ENCODE results near the gene ZBTB48.

Gene ZBTB48

GRCh38 chr1:6612641-6613360 is 33.0 kb downstream of the ZBTB48 start:
- Histone ChIP-seq H3K9me3 (replicated peaks; ENCODE audit: insufficient read depth, low read length) (no peaks in the 10 kb centered on the region), H3K4me2 (ENCODE audit: low read depth, low read length) (peak overlapping the region; percentile 93), H3K9me2 (replicated peaks; ENCODE audit: insufficient read depth, low read length) (no peaks in the 10 kb centered on the region), H3K9ac (ENCODE audit: low read length) (peak overlapping the region; percentile 66), H3F3A (ENCODE audit: insufficient read depth, low read length) (peaks cover 8% of the 10 kb centered on the region), H3K4me3 (ENCODE audit: low read length) (peak overlapping the region; percentile 78), H3K4me1 (ENCODE audit: low read length) (peaks cover 4% of the 10 kb centered on the region; the same call in 1 of the 2 replicates), H3K27me3 (replicated peaks; ENCODE audit: insufficient read depth, low read length) (no peaks in the 10 kb centered on the region), H3K36me3 (replicated peaks; ENCODE audit: insufficient read depth, low read length) (no peaks in the 10 kb centered on the region), H2AFZ (ENCODE audit: low read length) (peak overlapping the region; percentile 85), H3K27ac (ENCODE audit: low read length) (peak overlapping the region; percentile 59; the same call in 1 of the 2 replicates), H3K79me2 (ENCODE audit: low read length) (peaks cover 35% of the 10 kb centered on the region), H4K20me1 (ENCODE audit: insufficient read depth, low read length) (no peaks in the 10 kb centered on the region)
- peak; percentile 51 for DNase-seq
- TF ChIP-seq EZH2phosphoT487 (IDR thresholded peaks at IDR 0.05; ENCODE audit: low read length) = no peak
- TF ChIP-seq EZH2 (optimal IDR thresholded peaks at IDR 0.05; ENCODE audit: low read depth, low read length) = no peak
- TF ChIP-seq CTCF (IDR thresholded peaks at IDR 0.05; ENCODE audit: low read length) = no peak

GRCh38 chr1:6613361-6614018 is 33.7 kb downstream of the ZBTB48 start, which contains the start of gene PHF13:
PHF13 (plus strand) TSS chr1:6613731; CDS start chr1:6614067, 336 bp downstream.
- no peak for TF ChIP-seq CTCF (IDR thresholded peaks at IDR 0.05; ENCODE audit: low read length)
- no peak for TF ChIP-seq EZH2 (optimal IDR thresholded peaks at IDR 0.05; ENCODE audit: low read depth, low read length)
- no peak for TF ChIP-seq EZH2phosphoT487 (IDR thresholded peaks at IDR 0.05; ENCODE audit: low read length)
- Histone ChIP-seq H3K79me2 (ENCODE audit: low read length) (peaks cover 42% of the 10 kb centered on the region), H3K27ac (ENCODE audit: low read length) (peak within 1 kb of the TSS; percentile 59; the same call in 1 of the 2 replicates), H3K4me1 (ENCODE audit: low read length) (peaks cover 4% of the 10 kb centered on the region; the same call in 1 of the 2 replicates), H3K27me3 (replicated peaks; ENCODE audit: insufficient read depth, low read length) (no peaks in the 10 kb centered on the region), H3K4me2 (ENCODE audit: low read depth, low read length) (peak within 1 kb of the TSS; percentile 93), H3F3A (ENCODE audit: insufficient read depth, low read length) (peaks cover 8% of the 10 kb centered on the region), H3K9me2 (replicated peaks; ENCODE audit: insufficient read depth, low read length) (no peaks in the 10 kb centered on the region), H3K4me3 (ENCODE audit: low read length) (peak within 1 kb of the TSS; percentile 78), H3K36me3 (replicated peaks; ENCODE audit: insufficient read depth, low read length) (no peaks in the 10 kb centered on the region), H2AFZ (ENCODE audit: low read length) (peak within 1 kb of the TSS; percentile 85), H4K20me1 (ENCODE audit: insufficient read depth, low read length) (no peaks in the 10 kb centered on the region), H3K9me3 (replicated peaks; ENCODE audit: insufficient read depth, low read length) (no peaks in the 10 kb centered on the region), H3K9ac (ENCODE audit: low read length) (peak within 1 kb of the TSS; percentile 84)
- DNase-seq = peak; percentile 99

GRCh38 chr1:6614019-6614928 is 34.5 kb downstream of the ZBTB48 start:
- no peaks in the 10 kb centered on the region for H4K20me1 ChIP-seq (ENCODE audit: insufficient read depth, low read length)
- H3K79me2 ChIP-seq (ENCODE audit: low read length) = peaks cover 48% of the 10 kb centered on the region
- TF ChIP-seq EZH2phosphoT487 (IDR thresholded peaks at IDR 0.05; ENCODE audit: low read length) (no peak), EZH2 (optimal IDR thresholded peaks at IDR 0.05; ENCODE audit: low read depth, low read length) (no peak), CTCF (IDR thresholded peaks at IDR 0.05; ENCODE audit: low read length) (no peak)
- peaks cover 8% of the 10 kb centered on the region for H3F3A ChIP-seq (ENCODE audit: insufficient read depth, low read length)
- H3K9me3 ChIP-seq (replicated peaks; ENCODE audit: insufficient read depth, low read length) = no peaks in the 10 kb centered on the region
- peak; percentile 22 for DNase-seq
- no peaks in the 10 kb centered on the region for H3K9me2 ChIP-seq (replicated peaks; ENCODE audit: insufficient read depth, low read length)
- H3K4me2 ChIP-seq (ENCODE audit: low read depth, low read length) = peak overlapping the region; percentile 37; the same call in 1 of the 2 replicates
- H3K9ac ChIP-seq (ENCODE audit: low read length) = peak overlapping the region; percentile 84
- no peaks in the 10 kb centered on the region for H3K27me3 ChIP-seq (replicated peaks; ENCODE audit: insufficient read depth, low read length)
- peak overlapping the region; percentile 46; the same call in 1 of the 2 replicates for H3K27ac ChIP-seq (ENCODE audit: low read length)
- no peaks in the 10 kb centered on the region for H3K36me3 ChIP-seq (replicated peaks; ENCODE audit: insufficient read depth, low read length)
- peaks cover 3% of the 10 kb centered on the region; the same call in 1 of the 2 replicates for H3K4me1 ChIP-seq (ENCODE audit: low read length)
- peak overlapping the region; percentile 50; the same call in 1 of the 2 replicates for H2AFZ ChIP-seq (ENCODE audit: low read length)
- H3K4me3 ChIP-seq (ENCODE audit: low read length) = peak overlapping the region; percentile 77

Data from MM.1S (cell line).